NCI-H1048 (cell line): ENCODE data around the gene VMP1.

Source experiments
- DNase-seq: peaks from one replicate; lab custom pipeline; 2025; lab: John Stamatoyannopoulos, UW

The VMP1 gene

DNA sequence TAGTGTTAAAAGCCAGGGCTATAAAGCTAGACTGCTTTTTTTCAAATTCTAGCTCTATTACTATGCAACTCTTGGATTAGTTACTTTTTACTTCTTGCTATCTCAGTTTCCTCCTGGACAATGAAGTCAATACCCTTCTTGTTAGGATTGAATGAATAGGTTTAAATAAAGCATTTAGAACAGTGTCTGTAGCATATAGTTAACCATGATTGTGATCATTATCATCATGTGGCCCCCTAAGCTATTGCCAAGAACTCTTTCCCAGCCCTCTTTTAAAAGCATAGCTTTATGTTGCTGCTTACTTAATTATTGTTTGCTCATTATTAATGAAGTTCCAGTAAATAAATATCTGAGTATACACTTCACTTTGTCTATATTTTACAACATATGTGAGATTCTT lies 4.5 kb downstream of the VMP1 start:
- no peak for DNase-seq

DNA sequence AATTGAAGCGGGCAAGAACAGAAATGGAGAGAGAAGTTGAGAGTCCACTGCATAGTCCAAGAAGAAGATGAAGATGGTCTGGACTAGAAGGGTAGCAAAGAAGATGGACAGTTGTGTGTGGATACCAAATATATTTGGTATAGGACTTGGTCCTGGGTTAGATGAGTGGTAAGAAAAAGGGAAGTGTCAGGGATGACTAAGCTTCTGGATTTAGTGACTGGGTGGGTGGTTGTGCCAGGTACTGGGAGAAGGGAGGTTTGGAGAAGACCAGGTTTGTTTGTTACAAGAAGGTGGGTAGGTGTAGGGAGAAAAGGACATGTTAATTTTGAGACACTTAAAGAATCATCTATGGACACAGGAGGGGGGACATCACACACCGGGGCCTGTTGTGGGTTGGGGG lies 5.4 kb downstream of the VMP1 start:
- DNase-seq: no peak

GRCh38 chr17:59714255-59714654 lies 6.8 kb downstream of the VMP1 start:
- no peak for DNase-seq

DNA sequence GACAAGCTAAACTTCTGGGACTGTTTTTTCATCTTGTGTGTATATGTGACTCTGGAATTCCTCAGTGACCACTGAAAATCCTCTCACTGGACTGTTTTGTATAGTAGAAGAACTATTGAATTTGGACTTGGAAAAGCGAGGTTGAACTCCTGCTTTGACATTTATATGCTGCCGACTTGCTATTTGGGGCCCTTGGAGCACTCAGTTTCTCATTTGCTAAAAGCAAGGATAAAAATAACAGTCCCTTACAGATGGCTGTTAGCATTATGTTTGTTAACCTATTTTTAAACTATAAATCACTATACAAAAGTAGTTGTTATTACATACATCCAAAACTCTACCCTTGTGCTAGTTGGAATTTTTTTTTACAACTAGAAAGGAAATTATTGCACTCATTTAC lies 9.0 kb downstream of the VMP1 start:
- DNase-seq: no peak

- no peak for DNase-seq
These were observed 12.1 kb downstream of the VMP1 start for GRCh38 chr17:59719526-59719925.

DNA sequence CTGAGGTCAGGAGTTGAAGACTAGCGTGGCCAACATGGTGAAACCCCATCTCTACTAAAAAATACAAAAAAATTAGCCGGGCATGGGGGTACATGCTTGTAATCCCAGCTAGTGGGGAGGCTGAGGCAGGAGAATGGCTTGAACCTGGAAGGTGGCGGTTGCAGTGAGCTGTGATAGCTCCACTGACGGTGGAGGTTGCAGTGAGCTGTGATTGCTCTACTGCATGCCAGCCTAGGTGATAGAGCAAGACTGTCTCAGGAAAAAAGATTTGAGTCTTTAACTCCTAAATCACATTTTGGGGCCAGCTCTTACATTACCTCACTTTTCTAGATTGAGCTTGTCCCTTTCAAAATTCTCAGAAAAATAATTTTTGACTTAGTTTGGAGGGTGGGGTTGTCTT lies 15.2 kb downstream of the VMP1 start:
- no peak for DNase-seq

- DNase-seq: no peak
These were observed 15.6 kb downstream of the VMP1 start for GRCh38 chr17:59723041-59723440.

DNA sequence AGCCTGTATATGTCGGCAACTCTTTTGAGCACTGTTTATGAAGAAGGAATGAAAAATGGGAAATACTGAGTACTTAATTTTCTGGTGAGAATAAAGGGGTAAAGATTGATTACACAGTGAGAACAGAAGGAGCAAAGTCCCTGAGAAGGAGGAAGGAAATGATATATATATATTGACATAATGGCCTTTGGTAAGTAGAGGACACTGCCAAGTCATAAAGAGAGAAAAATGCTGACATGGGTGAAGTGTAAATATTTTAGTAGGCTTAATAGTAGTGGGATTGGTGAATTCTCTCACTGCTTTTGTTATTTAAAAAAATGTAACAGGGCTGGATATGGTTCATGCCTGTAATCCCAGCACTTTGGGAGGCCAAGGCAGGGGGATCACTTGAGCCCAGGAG lies 16.2 kb downstream of the VMP1 start:
- DNase-seq: no peak

DNA sequence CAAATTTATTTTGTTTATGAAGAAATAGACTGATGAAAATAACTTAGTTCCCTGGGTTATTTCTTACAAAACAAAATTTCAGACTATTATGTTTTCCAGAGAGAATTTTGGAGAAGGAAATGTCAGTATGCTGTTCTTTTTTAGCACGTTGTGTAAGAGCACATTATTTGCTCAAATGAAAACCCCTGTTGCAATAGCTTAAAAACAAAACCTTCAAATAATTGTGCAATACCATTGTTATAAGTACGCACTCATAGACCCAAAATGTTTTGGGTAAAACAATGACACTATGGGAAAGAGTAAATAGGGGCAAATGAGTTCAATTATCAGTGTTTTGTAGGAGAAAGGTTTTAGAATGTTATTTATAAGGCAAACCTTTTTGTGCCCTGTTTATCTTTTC lies 18.2 kb downstream of the VMP1 start:
- DNase-seq: no peak

- DNase-seq: no peak
These were observed 20.5 kb downstream of the VMP1 start for GRCh38 chr17:59727817-59728533.

DNA sequence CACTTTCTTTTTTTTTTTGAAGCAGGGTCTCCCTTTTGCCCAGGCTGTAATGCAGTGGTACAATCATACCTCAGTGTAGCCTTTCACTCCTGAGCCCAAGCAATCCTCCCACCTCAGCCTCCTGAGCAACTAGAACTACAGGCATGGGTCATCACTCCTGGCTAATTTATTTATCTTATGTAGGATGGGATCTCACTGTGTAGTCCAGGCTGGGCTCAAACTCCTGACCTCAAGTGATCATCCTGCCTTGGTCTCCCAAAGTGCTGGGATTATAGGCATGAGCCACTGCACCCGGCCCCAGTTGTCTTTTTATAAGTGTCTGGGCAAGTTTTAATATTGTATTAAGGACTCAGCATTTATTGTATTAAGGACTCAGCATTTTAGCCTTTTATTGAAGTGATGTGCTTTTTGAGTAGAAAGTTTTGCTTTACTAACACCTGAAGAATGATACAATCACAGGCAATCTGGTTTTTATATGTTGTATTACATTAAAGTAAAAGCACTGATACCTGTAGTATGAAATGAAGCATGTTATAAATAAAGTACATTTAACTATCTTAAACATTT lies 22.9 kb downstream of the VMP1 start:
- DNase-seq: no peak

DNA sequence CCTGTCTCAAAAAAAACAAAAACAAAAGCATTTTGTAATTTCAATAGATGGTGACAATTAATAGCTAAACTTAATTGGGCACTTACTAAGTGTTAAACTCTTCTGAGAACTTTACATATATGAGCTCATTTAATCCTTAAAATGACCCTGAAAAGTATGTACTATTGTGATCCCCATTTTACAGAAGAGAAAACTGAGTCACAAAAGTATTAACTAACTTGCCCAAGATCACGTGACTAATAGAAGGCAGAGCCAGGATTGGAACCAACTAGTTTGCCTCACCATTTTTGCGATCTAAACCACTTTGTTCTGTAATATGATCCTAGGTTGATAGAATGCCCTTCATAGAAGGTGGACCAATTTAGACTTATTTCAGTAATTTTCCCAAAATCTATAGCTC lies 26.2 kb downstream of the VMP1 start:
- no peak for DNase-seq

- DNase-seq: no peak
These were observed 26.8 kb downstream of the VMP1 start for GRCh38 chr17:59734226-59734625.

DNA sequence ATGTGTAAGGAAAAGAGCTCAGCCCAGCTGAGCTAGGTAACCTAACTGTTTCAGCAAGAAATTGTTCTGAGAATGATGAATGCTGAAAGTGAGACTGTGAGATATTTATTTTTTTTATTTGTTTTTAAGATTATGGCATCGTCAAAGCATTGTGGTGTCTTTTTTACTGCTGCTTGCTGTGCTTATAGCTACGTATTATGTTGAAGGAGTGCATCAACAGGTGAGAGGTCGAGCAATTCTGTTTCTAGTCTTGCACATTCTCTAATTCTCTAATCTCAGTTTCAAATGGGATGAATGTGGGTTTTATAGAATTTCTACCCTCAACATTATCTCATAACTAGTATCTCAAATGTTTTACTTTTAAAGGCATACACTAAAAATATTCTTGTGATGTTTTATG lies 29.9 kb downstream of the VMP1 start:
- no peak for DNase-seq

GRCh38 chr17:59743842-59744241 lies 36.4 kb downstream of the VMP1 start:
- DNase-seq: no peak

DNA sequence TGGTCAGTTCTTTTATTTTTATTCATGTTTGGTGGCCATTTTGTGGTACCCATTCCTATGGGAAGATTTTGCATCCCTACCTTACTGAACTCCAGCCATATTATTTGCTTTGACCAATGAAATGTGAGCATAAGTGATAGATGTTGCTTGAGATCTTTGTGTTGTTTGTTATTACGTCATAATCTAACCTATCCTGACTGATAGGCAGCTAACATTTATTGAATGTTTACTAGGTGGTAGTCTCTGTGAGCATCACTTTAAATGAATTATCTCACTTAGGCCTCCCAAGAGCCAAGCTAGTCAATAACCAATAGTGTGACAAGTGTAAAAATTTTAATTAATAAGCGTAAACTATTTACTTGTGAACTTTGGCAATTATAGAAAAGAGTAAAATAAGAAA lies 37.6 kb downstream of the VMP1 start:
- DNase-seq: no peak

DNA sequence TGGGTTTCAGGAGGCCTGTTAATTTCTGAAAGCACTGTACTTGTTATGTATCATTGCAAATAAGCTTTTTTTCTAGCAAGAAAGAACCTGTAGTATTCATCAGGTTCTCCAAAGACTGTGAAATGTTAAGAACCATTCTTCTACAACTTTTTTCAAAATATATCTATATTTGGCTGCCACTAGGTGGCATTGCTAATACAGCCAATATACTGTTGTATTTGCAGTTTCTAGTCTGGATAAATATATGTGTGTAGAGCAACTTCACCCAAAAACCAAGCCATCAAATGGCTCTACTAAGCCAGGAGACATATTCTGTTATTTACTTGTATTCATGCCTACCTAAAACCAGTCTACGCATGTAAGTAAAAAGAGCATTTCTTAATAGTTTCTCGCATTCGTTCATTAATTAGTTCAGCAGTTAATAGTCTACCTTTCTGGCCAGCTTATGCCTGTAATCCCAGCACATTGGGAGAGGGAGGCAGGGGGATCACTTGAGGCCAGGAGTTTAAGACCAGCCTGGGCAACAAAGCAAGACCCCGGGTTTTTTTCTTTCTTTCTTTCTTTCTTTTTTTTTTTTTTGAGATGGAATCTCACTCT lies 39.5 kb downstream of the VMP1 start:
- no peak for DNase-seq

GRCh38 chr17:59748591-59748990 lies 41.1 kb downstream of the VMP1 start:
- DNase-seq: no peak

DNA sequence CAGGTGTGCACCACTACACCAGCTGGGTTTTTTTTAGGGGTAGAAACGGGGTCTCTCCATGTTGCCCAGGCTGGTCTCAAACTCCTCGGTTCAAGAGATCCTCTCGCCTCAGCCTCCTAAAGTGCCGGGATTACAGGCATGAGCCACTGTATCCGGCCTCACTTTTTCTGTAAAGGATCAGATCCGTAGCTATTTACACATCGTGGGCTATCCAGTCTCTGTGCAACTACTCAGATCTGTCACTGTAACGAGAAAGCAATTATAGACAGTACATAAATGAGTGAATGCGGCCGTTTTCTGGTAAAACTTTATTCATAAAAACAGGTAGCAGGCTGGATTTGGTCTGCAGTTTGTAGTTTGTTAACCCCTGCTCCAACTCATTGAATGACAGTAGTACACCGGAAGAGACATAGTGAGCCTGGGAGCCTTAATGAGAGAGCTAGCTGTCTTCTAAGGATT lies 44.5 kb downstream of the VMP1 start:
- DNase-seq: no peak

DNA sequence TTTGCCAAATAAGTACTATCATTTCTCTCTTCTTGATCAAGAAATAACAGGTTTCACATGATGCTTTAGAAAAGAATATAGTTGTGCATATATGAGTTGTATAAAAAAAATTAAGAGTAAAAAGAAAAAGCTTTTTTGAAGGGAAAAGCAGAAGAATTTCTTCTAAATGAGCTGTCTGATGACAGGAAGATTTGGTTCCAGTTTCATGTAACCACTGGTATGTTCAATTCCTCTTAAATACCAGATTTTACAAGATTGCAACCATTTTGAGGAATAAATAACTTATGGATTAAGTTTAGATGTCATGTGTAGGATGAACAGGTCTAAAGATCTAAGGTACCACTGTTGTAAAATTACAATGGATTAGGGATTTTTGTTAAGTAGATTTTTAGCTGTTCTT lies 45.0 kb downstream of the VMP1 start:
- no peak for DNase-seq

GRCh38 chr17:59752922-59753321 lies 45.5 kb downstream of the VMP1 start:
- no peak for DNase-seq

DNA sequence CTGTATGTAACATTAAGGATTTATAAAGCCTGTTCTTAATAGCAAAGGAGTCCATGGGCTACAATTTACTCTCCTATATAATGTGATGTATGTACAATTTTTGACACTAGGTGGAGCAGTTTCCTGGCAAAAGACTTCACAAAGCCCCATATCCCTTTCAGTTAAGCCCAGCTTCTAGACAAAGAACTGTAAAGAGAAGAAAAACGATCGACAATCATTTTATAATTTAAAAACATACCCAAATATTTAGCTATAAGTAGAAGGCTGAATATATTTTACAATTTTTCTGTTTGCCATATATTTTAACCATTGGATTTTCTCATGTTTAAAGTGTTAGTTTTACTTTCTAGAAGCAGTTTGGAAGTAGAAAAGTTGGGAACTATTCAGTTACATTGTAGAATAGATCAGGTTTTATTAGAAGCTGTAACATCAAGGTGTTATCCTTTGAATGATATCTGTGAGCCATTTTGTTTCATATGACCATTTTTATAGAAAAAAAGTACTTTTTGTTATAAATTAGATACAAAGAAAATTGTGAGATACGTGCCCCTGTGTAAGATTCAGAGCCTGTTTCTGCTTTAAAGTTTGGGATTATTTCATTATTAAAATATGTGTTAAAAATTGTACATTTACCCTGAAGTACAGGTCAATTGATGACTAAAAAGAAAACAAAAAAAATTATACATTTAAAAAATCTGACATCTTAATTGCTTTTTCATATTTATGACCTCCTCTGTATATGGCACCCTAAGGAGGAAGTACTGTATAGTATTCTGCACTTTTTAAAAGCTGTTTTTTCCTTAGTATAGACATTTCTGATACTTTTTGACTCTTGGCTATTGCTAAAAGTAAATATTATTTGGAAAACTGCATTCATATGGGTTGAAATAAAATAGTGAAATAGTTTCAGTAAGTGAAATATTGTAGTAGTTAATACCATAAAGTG lies 46.3 kb downstream of the VMP1 start:
- DNase-seq: peak; percentile 56

DNA sequence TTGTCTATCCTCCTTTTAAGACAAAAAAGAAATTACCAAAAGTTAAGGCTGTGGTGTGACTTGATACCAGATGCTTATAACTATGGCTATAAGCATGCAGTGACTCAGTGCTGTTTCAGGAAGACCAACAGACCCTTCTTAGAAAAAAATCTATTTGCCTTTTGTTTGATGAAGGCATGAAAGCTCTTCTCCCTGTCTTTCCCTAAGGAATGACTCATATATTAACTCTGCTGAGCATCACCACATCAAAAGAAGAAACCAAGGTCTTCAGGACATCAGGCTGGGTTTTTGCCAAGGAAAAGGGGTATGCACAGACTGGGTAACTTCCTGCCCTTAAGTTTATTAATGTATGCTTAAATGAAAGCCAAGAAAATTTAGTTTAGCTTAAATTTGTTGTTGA lies 47.1 kb downstream of the VMP1 start:
- no peak for DNase-seq
